KMS-11 (cell line): ENCODE measurements around the gene RAB17.

Experiments
- H2AFZ ChIP-seq: fragments of 200-600 bp; sonication (generic); 2 replicates; pipeline ENCODE4 v1.6.1; 2016; ENCODE audit warnings: antibody characterized with exemption, mixed run types, low read depth
- H3K27ac ChIP-seq: fragments of 200-600 bp; sonication (generic); 2 replicates; pipeline ENCODE4 v1.6.1; 2016; ENCODE audit warnings: mild to moderate bottlenecking, mixed run types
- H3K27me3 ChIP-seq: fragments of 200-600 bp; sonication (generic); 2 replicates; pipeline ENCODE4 v1.6.1; 2017; ENCODE audit warnings: mild to moderate bottlenecking, low read depth, mixed run types, moderate library complexity; ENCODE audit not compliant: insufficient read depth
- H3K36me3 ChIP-seq: fragments of 200-600 bp; sonication (generic); 2 replicates; pipeline ENCODE4 v1.6.1; 2017; ENCODE audit warnings: mild to moderate bottlenecking, mixed run types; ENCODE audit not compliant: insufficient read depth
- H3K4me1 ChIP-seq: fragments of 200-600 bp; sonication (generic); 2 replicates; pipeline ENCODE4 v1.6.1; 2016; ENCODE audit warnings: mild to moderate bottlenecking, low read depth, mixed run types; ENCODE audit not compliant: poor library complexity, severe bottlenecking
- H3K4me2 ChIP-seq: fragments of 200-600 bp; sonication (generic); 2 replicates; pipeline ENCODE4 v1.7.0; 2016; ENCODE audit warnings: mild to moderate bottlenecking, mixed run types
- H3K4me3 ChIP-seq: fragments of 200-600 bp; sonication (generic); IDR thresholded peaks from 2 replicates; pipeline ENCODE4 v1.6.1; 2017; ENCODE audit warnings: low read depth, low read length, mixed read lengths; ENCODE audit not compliant: insufficient read depth
- H3K79me2 ChIP-seq: fragments of 200-600 bp; sonication (generic); 2 replicates; pipeline ENCODE4 v1.6.1; 2016; ENCODE audit warnings: low read depth, mixed run types; ENCODE audit not compliant: insufficient read depth
- H3K9ac ChIP-seq: fragments of 200-600 bp; sonication (generic); 2 replicates; pipeline ENCODE4 v1.6.1; 2016; ENCODE audit warnings: mild to moderate bottlenecking, mixed run types
- H4K20me1 ChIP-seq: fragments of 200-600 bp; sonication (generic); 2 replicates; pipeline ENCODE4 v1.6.1; 2016; ENCODE audit warnings: mild to moderate bottlenecking, mixed run types; ENCODE audit not compliant: insufficient read depth
- CTCF ChIP-seq: fragments of 200-600 bp; sonication (generic); conservative IDR thresholded peaks from 2 replicates; pipeline ENCODE4 v1.6.1; 2017; ENCODE audit warnings: low read depth, mild to moderate bottlenecking, antibody characterized with exemption, low read length, moderate library complexity, mixed read lengths

RAB17 gene

GRCh38 chr2:237631007-237631785 lies 40.7 kb upstream of the RAB17 start:
- Histone ChIP-seq H3K4me3 (no peak overlapping the region), H4K20me1 (no peaks in the 10 kb centered on the region), H3K79me2 (no peaks in the 10 kb centered on the region), H3K4me2 (no peak overlapping the region), H3K27me3 (no peaks in the 10 kb centered on the region), H3K27ac (no peak overlapping the region), H2AFZ (no peak overlapping the region), H3K4me1 (no peaks in the 10 kb centered on the region), H3K36me3 (no peaks in the 10 kb centered on the region), H3K9ac (no peak overlapping the region)
- TF ChIP-seq CTCF, result no peak

GRCh38 chr2:237630216-237631000 lies 39.9 kb upstream of the RAB17 start:
- Histone ChIP-seq H3K4me1 (no peaks in the 10 kb centered on the region), H3K27ac (no peak overlapping the region), H3K4me2 (no peak overlapping the region), H3K79me2 (no peaks in the 10 kb centered on the region), H2AFZ (no peak overlapping the region), H3K9ac (no peak overlapping the region), H4K20me1 (no peaks in the 10 kb centered on the region), H3K27me3 (no peaks in the 10 kb centered on the region), H3K4me3 (no peak overlapping the region), H3K36me3 (no peaks in the 10 kb centered on the region)
- no peak for TF ChIP-seq CTCF

GRCh38 chr2:237629739-237630138 lies 39.2 kb upstream of the RAB17 start:
- H4K20me1 ChIP-seq, result no peaks in the 10 kb centered on the region
- no peak for TF ChIP-seq CTCF
- H3K9ac ChIP-seq, result no peak overlapping the region
- H3K4me1 ChIP-seq, result no peaks in the 10 kb centered on the region
- H3K27me3 ChIP-seq, result no peaks in the 10 kb centered on the region
- no peaks in the 10 kb centered on the region for H3K36me3 ChIP-seq
- no peak overlapping the region for H3K4me2 ChIP-seq
- no peak overlapping the region for H3K27ac ChIP-seq
- H3K4me3 ChIP-seq, result no peak overlapping the region
- H2AFZ ChIP-seq, result no peak overlapping the region
- H3K79me2 ChIP-seq, result no peaks in the 10 kb centered on the region

- Histone ChIP-seq H3K4me1 (no peaks in the 10 kb centered on the region), H3K9ac (no peak overlapping the region), H3K4me2 (no peak overlapping the region), H2AFZ (no peak overlapping the region), H3K36me3 (no peaks in the 10 kb centered on the region), H3K27ac (no peak overlapping the region), H4K20me1 (no peaks in the 10 kb centered on the region), H3K4me3 (no peak overlapping the region), H3K79me2 (no peaks in the 10 kb centered on the region), H3K27me3 (no peaks in the 10 kb centered on the region)
- no peak for TF ChIP-seq CTCF
Observed at GRCh38 chr2:237629188-237629534, 38.6 kb upstream of the RAB17 start.
